Measurements from ENCODE around the gene CSTA.
"Not testable (repeated sequence)": the region's sequence is repeated elsewhere in the genome, so short reads cannot be mapped to it uniquely, and the experiment has no call there.

Gene CSTA

GRCh38 chr3:122322095-122323075, 2.7 kb upstream of the CSTA start:
- no peak for DNase-seq (ENCODE audit: low read depth)

- DNase-seq (ENCODE audit: low read depth) = no peak
Measured at GRCh38 chr3:122325769-122326168, 721 bp downstream of the CSTA start.

GRCh38 chr3:122331886-122332285, 6.8 kb downstream of the CSTA start:
- DNase-seq (ENCODE audit: low read depth) = no peak

- no peak for DNase-seq (ENCODE audit: low read depth)
Measured at GRCh38 chr3:122332551-122332950, 7.5 kb downstream of the CSTA start.

GRCh38 chr3:122342803-122343202, 17.8 kb downstream of the CSTA start:
- no peak for DNase-seq (ENCODE audit: low read depth)

- DNase-seq (ENCODE audit: low read depth) = no peak
Measured at GRCh38 chr3:122343654-122344053, 18.6 kb downstream of the CSTA start.

- DNase-seq (ENCODE audit: low read depth) = no peak
Measured at GRCh38 chr3:122349171-122349570, 24.1 kb downstream of the CSTA start.

GRCh38 chr3:122350814-122351418, 25.9 kb downstream of the CSTA start:
- DNase-seq (ENCODE audit: low read depth) = no peak

- DNase-seq (ENCODE audit: low read depth) = no peak
Measured at GRCh38 chr3:122351612-122352011, 26.6 kb downstream of the CSTA start.

GRCh38 chr3:122353215-122353614, 28.2 kb downstream of the CSTA start:
- DNase-seq (ENCODE audit: low read depth) = no peak

GRCh38 chr3:122353893-122354401, 28.9 kb downstream of the CSTA start:
- no peak for DNase-seq (ENCODE audit: low read depth)

- no peak for DNase-seq (ENCODE audit: low read depth)
Measured at GRCh38 chr3:122355612-122356011, 30.6 kb downstream of the CSTA start.

- no peak for DNase-seq (ENCODE audit: low read depth)
Measured at GRCh38 chr3:122356402-122356801, 31.4 kb downstream of the CSTA start.

GRCh38 chr3:122357828-122358702, 33.0 kb downstream of the CSTA start:
- DNase-seq (ENCODE audit: low read depth) = no peak

GRCh38 chr3:122358703-122359032, 33.6 kb downstream of the CSTA start:
- DNase-seq (ENCODE audit: low read depth) = no peak

- DNase-seq (ENCODE audit: low read depth) = no peak
Measured at GRCh38 chr3:122362026-122362425, 37.0 kb downstream of the CSTA start.

GRCh38 chr3:122364490-122364889, 39.4 kb downstream of the CSTA start:
- no peak for DNase-seq (ENCODE audit: low read depth)

GRCh38 chr3:122365073-122365472, 40.0 kb downstream of the CSTA start:
- DNase-seq (ENCODE audit: low read depth) = no peak

GRCh38 chr3:122365582-122366378, 40.7 kb downstream of the CSTA start:
- DNase-seq (ENCODE audit: low read depth) = not testable (repeated sequence)

- no peak for DNase-seq (ENCODE audit: low read depth)
Measured at GRCh38 chr3:122366379-122366749, 41.3 kb downstream of the CSTA start.

- DNase-seq (ENCODE audit: low read depth) = no peak
Measured at GRCh38 chr3:122374034-122374433, 49.0 kb downstream of the CSTA start.

- DNase-seq (ENCODE audit: low read depth) = no peak
Measured at GRCh38 chr3:122377975-122378374, 52.9 kb downstream of the CSTA start.

Data from activated T-cell treated with anti-CD3 and anti-CD28 coated beads for 48 hours (primary cell).